NT2/D1 (cell line): Measurements from ENCODE around the gene LTB4R.
"Not testable (repeated sequence)": the region's sequence is repeated elsewhere in the genome, so short reads cannot be mapped to it uniquely, and the experiment has no call there.

Source experiments
- SUZ12 ChIP-seq: IDR thresholded peaks from 2 replicates; pipeline ENCODE4 v1.6.1; 2011; ENCODE audit not compliant: insufficient read length, insufficient read depth; ENCODE audit errors: extremely low read depth
- YY1 ChIP-seq: IDR thresholded peaks from 2 replicates; pipeline ENCODE4 v1.6.1; 2011; ENCODE audit not compliant: insufficient read length, insufficient read depth
- ZNF274 ChIP-seq: IDR thresholded peaks from 2 replicates; pipeline ENCODE4 v1.6.1; 2011; ENCODE audit warnings: mild to moderate bottlenecking, low read depth, low read length

DNA sequence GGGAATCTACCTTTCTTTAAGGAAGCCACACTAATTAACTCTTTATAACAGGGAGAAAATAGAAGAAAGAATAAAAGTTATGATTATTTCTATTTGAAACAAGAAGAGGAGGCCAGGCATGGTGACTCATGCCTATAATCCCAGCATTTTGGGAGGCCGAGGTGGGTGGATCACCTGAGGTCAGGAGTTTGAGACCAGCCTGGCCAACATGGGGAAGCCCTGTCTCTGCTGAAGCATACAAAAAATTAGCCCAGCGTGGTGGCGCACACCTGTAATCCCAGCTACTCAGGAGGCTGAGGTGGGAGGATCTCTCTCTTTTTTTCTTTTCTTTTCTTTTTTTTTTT lies 43.2 kb downstream of the LTB4R start:
- TF ChIP-seq YY1, ZNF274, SUZ12: not testable (repeated sequence)
